Left lobe of liver (tissue), 2 donors: ENCODE data around the gene NRBF2. TPM values are rescaled to one million over a fixed set of nuclear protein-coding genes. Genes with fewer than 3 reads are reported as not detected.
A peak's percentile ranks its signal among the peaks of the same experiment; 100 is the strongest.

ENCODE experiments used
- ATAC-seq: fragments of 200-7000 bp; cut with Tn5 transposase; one replicate; pipeline ENCODE4 v1.9.1; 2020; ENCODE audit warnings: mild to moderate bottlenecking, moderate library complexity
- DNase-seq: peaks from one replicate; pipeline ENCODE4 v3.0.0-alpha.2; 2020; ENCODE audit warnings: low spot score
- total RNA-seq: library from RNA; stranded (reverse); gene quantifications from one replicate; pipeline ENCODE4 v1.2.1, GENCODE V29; 2021
- donor health status: DM: no; HTN: no; CAD: no; lungs with moderate emphysema.
- donor health status: DM: no; HTN: yes; CAD: no.

The NRBF2 gene
- total RNA-seq, 1 donor from 2014 or later: 13.4 TPM

GRCh38 chr10:63157845-63158624 lies 24.9 kb downstream of the NRBF2 start:
- DNase-seq (no peak), ATAC-seq (peak; percentile 96)

GRCh38 chr10:63161592-63161991 lies 28.5 kb downstream of the NRBF2 start:
- DNase-seq: no peak
- no peak for ATAC-seq

GRCh38 chr10:63164166-63164623 lies 31.1 kb downstream of the NRBF2 start:
- DNase-seq: peak; percentile 51
- peak; percentile 80 for ATAC-seq

- ATAC-seq (no peak), DNase-seq (no peak)
Observed at GRCh38 chr10:63165249-63165648, 32.1 kb downstream of the NRBF2 start.

GRCh38 chr10:63166742-63167258 lies 33.7 kb downstream of the NRBF2 start:
- peak; percentile 76 for ATAC-seq
- DNase-seq: no peak

GRCh38 chr10:63168821-63169462 lies 35.8 kb downstream of the NRBF2 start:
- ATAC-seq (peak; percentile 69), DNase-seq (no peak)

- DNase-seq: no peak
- ATAC-seq: no peak
Observed at GRCh38 chr10:63169624-63170023, 36.5 kb downstream of the NRBF2 start.

- no peak for ATAC-seq
- no peak for DNase-seq
Observed at GRCh38 chr10:63171255-63171855, 38.2 kb downstream of the NRBF2 start.

- ATAC-seq (no peak), DNase-seq (no peak)
Observed at GRCh38 chr10:63171926-63172325, 38.8 kb downstream of the NRBF2 start.

- no peak for ATAC-seq
- no peak for DNase-seq
Observed at GRCh38 chr10:63173468-63174232, 40.5 kb downstream of the NRBF2 start.

- no peak for ATAC-seq
- no peak for DNase-seq
Observed at GRCh38 chr10:63175534-63175933, 42.4 kb downstream of the NRBF2 start.

GRCh38 chr10:63192826-63193225 lies 59.7 kb downstream of the NRBF2 start:
- DNase-seq: no peak
- ATAC-seq: no peak

- DNase-seq: no peak
- ATAC-seq: peak; percentile 76
Observed at GRCh38 chr10:63197344-63198092, 64.4 kb downstream of the NRBF2 start.

- DNase-seq: no peak
- ATAC-seq: no peak
Observed at GRCh38 chr10:63199716-63200115, 66.6 kb downstream of the NRBF2 start.

GRCh38 chr10:63200431-63200830 lies 67.3 kb downstream of the NRBF2 start:
- no peak for ATAC-seq
- no peak for DNase-seq

GRCh38 chr10:63201118-63201517 lies 68.0 kb downstream of the NRBF2 start:
- ATAC-seq (no peak), DNase-seq (no peak)
